Lower leg skin (tissue), 3 donors: ENCODE data around the gene RPL41.

Source experiments
- CTCF ChIP-seq, 3 donors: fragments of 450-650 bp; IDR thresholded peaks; one replicate each; pipeline ENCODE4 v1.5.1; 2016; ENCODE audit warnings: antibody characterized with exemption in 3 of 3, mild to moderate bottlenecking in 3 of 3, moderate library complexity in 2 of 3
- POLR2A ChIP-seq, 2 donors: fragments of 450-650 bp; IDR thresholded peaks; one replicate each; pipeline ENCODE4 v1.6.1; 2016 to 2017; ENCODE audit warnings: antibody characterized with exemption in 2 of 2, mild to moderate bottlenecking in 1 of 2, moderate library complexity in 1 of 2

- TF ChIP-seq CTCF (IDR thresholded peaks at IDR 0.05), result no peak
- no peak for TF ChIP-seq POLR2A (IDR thresholded peaks at IDR 0.05)
These were observed 27.4 kb downstream of the RPL41 start for GRCh38 chr12:56143870-56144269.
